Neural cell (in vitro differentiated cells): ENCODE measurements around the gene GBX2. TPM values are rescaled to one million over a fixed set of nuclear protein-coding genes. Genes with fewer than 3 reads are reported as not detected.

Experiments
- H2AFZ ChIP-seq: fragments of 200-600, 300-800 bp; sonication (generic), shearing (Covaris generic); 2 replicates; pipeline ENCODE4 v1.6.0; 2014; ENCODE audit warnings: low read depth, mild to moderate bottlenecking, antibody characterized with exemption, low read length, moderate library complexity
- H3F3A ChIP-seq: fragments of 200-600 bp; shearing (Covaris generic); 2 replicates; pipeline ENCODE4 v1.6.1; 2016; ENCODE audit warnings: mild to moderate bottlenecking, moderate library complexity, mixed read lengths, antibody characterized with exemption, low read length; ENCODE audit not compliant: insufficient read depth, poor library complexity, severe bottlenecking
- H3K27ac ChIP-seq: fragments of 200-600, 300-800 bp; sonication (generic), shearing (Covaris generic); 2 replicates; pipeline ENCODE4 v1.5.1; 2014; ENCODE audit warnings: mild to moderate bottlenecking, low read length, moderate library complexity
- H3K27me3 ChIP-seq: fragments of 300-800, 200-600 bp; sonication (generic), shearing (Covaris generic); 2 replicates; pipeline ENCODE4 v1.6.0; 2014; ENCODE audit warnings: mild to moderate bottlenecking, low read depth, low read length, moderate library complexity; ENCODE audit not compliant: insufficient read depth
- H3K36me3 ChIP-seq: fragments of 300-800, 200-600 bp; sonication (generic), shearing (Covaris generic); 2 replicates; pipeline ENCODE4 v1.5.1; 2014; ENCODE audit warnings: mild to moderate bottlenecking, antibody characterized with exemption, low read length, moderate library complexity; ENCODE audit not compliant: insufficient read depth
- H3K4me2 ChIP-seq: fragments of 300-800, 200-600 bp; sonication (generic), shearing (Covaris generic); 2 replicates; pipeline ENCODE4 v1.6.0; 2014; ENCODE audit warnings: mild to moderate bottlenecking, low read length
- H3K4me3 ChIP-seq: fragments of 300-800, 200-600 bp; sonication (generic), shearing (Covaris generic); 2 replicates; pipeline ENCODE4 v1.5.1; 2014; ENCODE audit warnings: mild to moderate bottlenecking, low read length, moderate library complexity
- H3K79me2 ChIP-seq: fragments of 200-600 bp; shearing (Covaris generic); replicated peaks from 2 replicates; pipeline ENCODE4 v1.6.0; 2014; ENCODE audit warnings: mild to moderate bottlenecking, low read length, moderate library complexity; ENCODE audit not compliant: insufficient read depth
- H3K9ac ChIP-seq: fragments of 300-800, 200-600 bp; sonication (generic), shearing (Covaris generic); 2 replicates; pipeline ENCODE4 v1.6.1; 2016; ENCODE audit warnings: mild to moderate bottlenecking, low read length, mixed read lengths
- H3K9me2 ChIP-seq: fragments of 200-600 bp; shearing (Covaris generic); 2 replicates; pipeline ENCODE4 v1.6.1; 2016; ENCODE audit warnings: mild to moderate bottlenecking, low read length, mixed read lengths; ENCODE audit not compliant: insufficient read depth
- H3K9me3 ChIP-seq: fragments of 200-600, 300-800 bp; sonication (generic), shearing (Covaris generic); 2 replicates; pipeline ENCODE4 v1.6.1; 2016; ENCODE audit warnings: mild to moderate bottlenecking, mixed run types, low read length, moderate library complexity, mixed read lengths
- H4K20me1 ChIP-seq: fragments of 200-600 bp; shearing (Covaris generic); 2 replicates; pipeline ENCODE4 v1.6.1; 2016; ENCODE audit warnings: mild to moderate bottlenecking, mixed run types; ENCODE audit not compliant: insufficient read depth
- CTCF ChIP-seq: fragments of 450-650 bp; IDR thresholded peaks from 2 replicates; pipeline ENCODE4 v1.5.1; 2014; ENCODE audit warnings: antibody characterized with exemption, mild to moderate bottlenecking, moderate library complexity; ENCODE audit not compliant: poor library complexity, severe bottlenecking
- EP300 ChIP-seq: fragments of 450-650 bp; conservative IDR thresholded peaks from 2 replicates; pipeline ENCODE4 v1.6.1; 2014; ENCODE audit warnings: antibody characterized with exemption, mild to moderate bottlenecking, moderate library complexity; ENCODE audit not compliant: poor library complexity, severe bottlenecking
- EZH2 ChIP-seq: fragments of 200-600, 300-800 bp; shearing (Covaris generic), sonication (generic); IDR thresholded peaks from 2 replicates; pipeline ENCODE4 v1.6.1; 2014; ENCODE audit warnings: antibody characterized with exemption, low read length, borderline replicate concordance, mild to moderate bottlenecking; ENCODE audit not compliant: insufficient read depth, poor library complexity, severe bottlenecking
- MXI1 ChIP-seq: fragments of 450-650 bp; conservative IDR thresholded peaks from 2 replicates; pipeline ENCODE4 v1.6.1; 2014; ENCODE audit warnings: antibody characterized with exemption, mild to moderate bottlenecking; ENCODE audit not compliant: poor library complexity, severe bottlenecking
- POLR2AphosphoS5 ChIP-seq: IDR thresholded peaks from 2 replicates; pipeline ENCODE4 v1.6.1; 2012
- RAD21 ChIP-seq: fragments of 450-650 bp; conservative IDR thresholded peaks from 2 replicates; pipeline ENCODE4 v1.6.1; 2014; ENCODE audit warnings: antibody characterized with exemption, mild to moderate bottlenecking, moderate library complexity
- SMC3 ChIP-seq: fragments of 450-650 bp; conservative IDR thresholded peaks from 2 replicates; pipeline ENCODE4 v1.6.1; 2014; ENCODE audit warnings: antibody characterized with exemption, mild to moderate bottlenecking, moderate library complexity; ENCODE audit not compliant: poor library complexity
- TAF1 ChIP-seq: IDR thresholded peaks from 2 replicates; pipeline ENCODE4 v1.6.1; 2012; ENCODE audit warnings: low read depth
- polyA plus RNA-seq: library from polyadenylated mRNA; depleted of rRNA; stranded (reverse); fragments of >200 nt; gene quantifications from 2 replicates; pipeline ENCODE4 v1.2.3, GENCODE V29; 2014
- TF ChIP-seq, protein P1 (sequence below): IDR thresholded peaks from 2 replicates; pipeline ENCODE4 v1.6.1; 2012; ENCODE audit warnings: borderline replicate concordance

GBX2 gene
- polyA plus RNA-seq, 1 donor from 2014 or later, result 0.92 TPM

DNA sequence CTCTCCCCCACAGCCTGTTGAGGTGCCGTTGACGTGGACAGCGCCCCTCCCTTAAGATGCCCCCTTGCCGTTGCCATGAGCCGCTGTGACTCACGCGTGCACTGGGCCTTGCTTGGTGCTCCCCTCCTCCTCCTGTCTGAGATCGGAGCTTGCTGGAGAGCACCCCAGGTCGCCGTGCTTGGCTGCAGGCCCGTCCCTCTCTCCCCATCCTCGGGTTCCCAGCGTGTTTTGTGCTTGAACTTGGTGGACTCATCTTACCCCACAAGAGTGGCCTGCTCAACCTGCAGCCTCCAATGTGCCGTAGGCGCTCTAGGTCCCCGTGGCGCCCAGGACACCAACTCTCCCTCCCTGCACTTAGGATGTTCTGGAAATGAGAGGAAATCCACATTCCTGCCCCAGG is 39.9 kb downstream of the GBX2 start:
- H3K9ac ChIP-seq, result no peak overlapping the region
- no peak for TF ChIP-seq RAD21
- TF ChIP-seq EP300, result no peak
- no peak for TF ChIP-seq TAF1
- no peak for TF ChIP-seq POLR2AphosphoS5
- TF ChIP-seq, protein P1, sequence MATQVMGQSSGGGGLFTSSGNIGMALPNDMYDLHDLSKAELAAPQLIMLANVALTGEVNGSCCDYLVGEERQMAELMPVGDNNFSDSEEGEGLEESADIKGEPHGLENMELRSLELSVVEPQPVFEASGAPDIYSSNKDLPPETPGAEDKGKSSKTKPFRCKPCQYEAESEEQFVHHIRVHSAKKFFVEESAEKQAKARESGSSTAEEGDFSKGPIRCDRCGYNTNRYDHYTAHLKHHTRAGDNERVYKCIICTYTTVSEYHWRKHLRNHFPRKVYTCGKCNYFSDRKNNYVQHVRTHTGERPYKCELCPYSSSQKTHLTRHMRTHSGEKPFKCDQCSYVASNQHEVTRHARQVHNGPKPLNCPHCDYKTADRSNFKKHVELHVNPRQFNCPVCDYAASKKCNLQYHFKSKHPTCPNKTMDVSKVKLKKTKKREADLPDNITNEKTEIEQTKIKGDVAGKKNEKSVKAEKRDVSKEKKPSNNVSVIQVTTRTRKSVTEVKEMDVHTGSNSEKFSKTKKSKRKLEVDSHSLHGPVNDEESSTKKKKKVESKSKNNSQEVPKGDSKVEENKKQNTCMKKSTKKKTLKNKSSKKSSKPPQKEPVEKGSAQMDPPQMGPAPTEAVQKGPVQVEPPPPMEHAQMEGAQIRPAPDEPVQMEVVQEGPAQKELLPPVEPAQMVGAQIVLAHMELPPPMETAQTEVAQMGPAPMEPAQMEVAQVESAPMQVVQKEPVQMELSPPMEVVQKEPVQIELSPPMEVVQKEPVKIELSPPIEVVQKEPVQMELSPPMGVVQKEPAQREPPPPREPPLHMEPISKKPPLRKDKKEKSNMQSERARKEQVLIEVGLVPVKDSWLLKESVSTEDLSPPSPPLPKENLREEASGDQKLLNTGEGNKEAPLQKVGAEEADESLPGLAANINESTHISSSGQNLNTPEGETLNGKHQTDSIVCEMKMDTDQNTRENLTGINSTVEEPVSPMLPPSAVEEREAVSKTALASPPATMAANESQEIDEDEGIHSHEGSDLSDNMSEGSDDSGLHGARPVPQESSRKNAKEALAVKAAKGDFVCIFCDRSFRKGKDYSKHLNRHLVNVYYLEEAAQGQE, result no peak
- no peak for TF ChIP-seq CTCF
- no peak for TF ChIP-seq MXI1
- no peak for TF ChIP-seq SMC3
- no peak for TF ChIP-seq EZH2
- H3F3A ChIP-seq, result no peaks in the 10 kb centered on the region
- H3K79me2 ChIP-seq, result no peaks in the 10 kb centered on the region
- no peaks in the 10 kb centered on the region for H4K20me1 ChIP-seq
- H3K9me3 ChIP-seq, result no peaks in the 10 kb centered on the region
- no peak overlapping the region for H2AFZ ChIP-seq
- no peak overlapping the region for H3K27ac ChIP-seq
- no peak overlapping the region for H3K4me2 ChIP-seq
- H3K36me3 ChIP-seq, result no peaks in the 10 kb centered on the region
- no peaks in the 10 kb centered on the region for H3K9me2 ChIP-seq
- H3K4me3 ChIP-seq, result no peak overlapping the region
- no peaks in the 10 kb centered on the region for H3K27me3 ChIP-seq

DNA sequence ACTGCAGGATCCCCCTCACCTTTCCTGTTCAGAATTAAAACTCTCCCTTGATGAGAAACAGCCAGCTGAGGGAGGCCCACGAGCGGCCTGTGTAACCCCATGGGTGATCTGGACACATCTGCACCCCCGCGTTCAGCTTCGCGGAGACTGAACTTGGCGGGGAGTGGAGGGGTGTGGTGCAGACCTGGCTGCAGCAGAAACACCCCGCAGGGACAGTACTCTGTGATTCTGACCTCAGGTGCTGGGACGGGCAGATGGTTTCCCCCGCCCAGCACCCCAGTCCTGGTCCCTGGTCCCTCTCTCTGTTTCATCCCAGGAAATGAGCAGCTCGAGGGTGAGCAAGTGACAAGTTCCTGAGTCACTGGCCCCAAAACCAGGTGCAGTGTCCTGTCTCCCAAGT is 41.2 kb downstream of the GBX2 start:
- H3F3A ChIP-seq, result no peaks in the 10 kb centered on the region
- H3K9ac ChIP-seq, result no peak overlapping the region
- H2AFZ ChIP-seq, result no peak overlapping the region
- no peaks in the 10 kb centered on the region for H3K9me3 ChIP-seq
- H3K27ac ChIP-seq, result no peak overlapping the region
- no peaks in the 10 kb centered on the region for H3K27me3 ChIP-seq
- H3K4me2 ChIP-seq, result no peak overlapping the region
- H3K36me3 ChIP-seq, result no peaks in the 10 kb centered on the region
- TF ChIP-seq TAF1, result no peak
- TF ChIP-seq SMC3, result no peak
- no peak for TF ChIP-seq RAD21
- TF ChIP-seq EZH2, result no peak
- no peak for TF ChIP-seq POLR2AphosphoS5
- TF ChIP-seq MXI1, result no peak
- TF ChIP-seq EP300, result no peak
- TF ChIP-seq, protein P1, result no peak
- no peak for TF ChIP-seq CTCF
- H3K79me2 ChIP-seq, result no peaks in the 10 kb centered on the region
- no peak overlapping the region for H3K4me3 ChIP-seq
- H4K20me1 ChIP-seq, result no peaks in the 10 kb centered on the region
- H3K9me2 ChIP-seq, result no peaks in the 10 kb centered on the region
